HG03521 (cell line): ENCODE measurements around the gene ZNF471.

ENCODE experiments used
- ATAC-seq: cut with Tn5 transposase; IDR thresholded peaks from one replicate; pipeline ENCODE4 v1.9.1; 2021; ENCODE audit warnings: mild to moderate bottlenecking, moderate library complexity; ENCODE audit not compliant: unreplicated experiment

The ZNF471 gene

GRCh38 chr19:56507446-56508289 is at the start of gene ZNF471:
TSS of gene ZNF471 (plus strand) at chr19:56507855. CDS start at chr19:56511572, 3,717 bp downstream.
- ATAC-seq = no peak

GRCh38 chr19:56474308-56474707 is 33.3 kb upstream of the ZNF471 start:
- ATAC-seq = no peak

- ATAC-seq = no peak
Observed at GRCh38 chr19:56476093-56476492, 31.6 kb upstream of the ZNF471 start.

GRCh38 chr19:56476651-56477428 is 30.8 kb upstream of the ZNF471 start, which contains the start of gene ZNF667:
TSS of gene ZNF667 (minus strand) at chr19:56477345. CDS start at chr19:56462370, 14,975 bp downstream.
- ATAC-seq = no peak

- no peak for ATAC-seq
Observed at GRCh38 chr19:56477429-56478338, 30.0 kb upstream of the ZNF471 start.

GRCh38 chr19:56491399-56491798 is 16.3 kb upstream of the ZNF471 start:
- no peak for ATAC-seq

GRCh38 chr19:56504581-56504980 is 3.1 kb upstream of the ZNF471 start:
- no peak for ATAC-seq

- no peak for ATAC-seq
Observed at GRCh38 chr19:56508290-56508778, 679 bp downstream of the ZNF471 start.

GRCh38 chr19:56525214-56525860 is 17.7 kb downstream of the ZNF471 start:
- ATAC-seq = no peak

GRCh38 chr19:56537442-56537841 is 29.8 kb downstream of the ZNF471 start:
- ATAC-seq = no peak

- ATAC-seq = no peak
Observed at GRCh38 chr19:56538254-56538760, 30.7 kb downstream of the ZNF471 start.

- ATAC-seq = no peak
Observed at GRCh38 chr19:56538761-56539263, 31.2 kb downstream of the ZNF471 start, which contains the start of gene ZFP28. TSS of gene ZFP28 (plus strand) at chr19:56538948. CDS start at chr19:56539019, 71 bp downstream.

GRCh38 chr19:56543776-56544175 is 36.1 kb downstream of the ZNF471 start:
- ATAC-seq = no peak

GRCh38 chr19:56547535-56547934 is 39.9 kb downstream of the ZNF471 start:
- ATAC-seq = no peak

GRCh38 chr19:56554272-56554869 is 46.7 kb downstream of the ZNF471 start:
- no peak for ATAC-seq

- no peak for ATAC-seq
Observed at GRCh38 chr19:56562766-56563165, 55.1 kb downstream of the ZNF471 start.

GRCh38 chr19:56566904-56567273 is 59.2 kb downstream of the ZNF471 start:
- ATAC-seq = peak; percentile 6

GRCh38 chr19:56567274-56568120 is 59.8 kb downstream of the ZNF471 start, which contains the start of gene ZNF470:
TSS of gene ZNF470 (plus strand) at chr19:56567468. CDS start at chr19:56570312, 2,844 bp downstream.
- ATAC-seq = peak; percentile 96
